Body of pancreas (tissue), 4 donors: Measurements from ENCODE around the gene SERTM2. TPM values are rescaled to one million over a fixed set of nuclear protein-coding genes. Genes with fewer than 3 reads are reported as not detected.

Experiments
- ATAC-seq: fragments of 150-250 bp; one replicate; pipeline ENCODE4 v1.9.1; 2016
- DNase-seq, 4 donors: peaks; one replicate each; pipeline ENCODE4 v3.0.0-alpha.2; 2019
- H3K27ac ChIP-seq, 4 donors: fragments of 200-600 bp; sonication (generic); 1 replicate in 3 of 4; 2 replicates in 1 of 4; pipeline versions ENCODE4 v1.5.1 to v1.6.1; 2016 to 2019; ENCODE audit warnings: mild to moderate bottlenecking in 1 of 4, mixed read lengths in 1 of 4, moderate library complexity in 1 of 4
- H3K27me3 ChIP-seq, 2 donors: fragments of 200-600 bp; sonication (generic); one replicate each; pipeline ENCODE4 v1.6.0; 2016; ENCODE audit warnings: mild to moderate bottlenecking in 1 of 2
- H3K36me3 ChIP-seq, 2 donors: fragments of 200-600 bp; sonication (generic); replicated peaks in 1 of 2; 2 replicates each; pipeline ENCODE4 v1.5.1; 2016; ENCODE audit warnings: low read depth in 2 of 2; ENCODE audit not compliant: insufficient read depth in 1 of 2
- H3K4me1 ChIP-seq: fragments of 200-600 bp; sonication (generic); one replicate; pipeline ENCODE4 v1.6.0; 2016
- H3K4me3 ChIP-seq, 2 donors: fragments of 200-600 bp; sonication (generic); 1 replicate in 1 of 2; 2 replicates in 1 of 2; pipeline ENCODE4 v1.5.1; 2016 to 2019
- H3K9me3 ChIP-seq, 3 donors: fragments of 200-600 bp; sonication (generic); 1 replicate in 2 of 3; 2 replicates in 1 of 3; pipeline ENCODE4 v1.5.1; 2016
- POLR2A ChIP-seq, 3 donors: fragments of 450-650 bp; IDR thresholded peaks; one replicate each; pipeline ENCODE4 v1.6.1; 2016; ENCODE audit warnings: antibody characterized with exemption in 3 of 3, mild to moderate bottlenecking in 2 of 3
- WGBS, 2 donors: methylation state at CpG; one replicate each; pipeline ENCODE4 v1.1.5; 2017; 5-methylcytosine and 5-hydroxymethylcytosine counted together
- intact Hi-C: fragments of 100-400 bp; cut with DNase I; formaldehyde crosslinking; loops from one replicate; pipeline ENCODE4 v1.15.1; 2023
- total RNA-seq, 2 donors: library from RNA; depleted of rRNA; stranded (reverse); fragments of >200 nt; gene quantifications; one replicate each; pipeline ENCODE4 v1.1.0, GENCODE V29; 2016
- TF ChIP-seq, protein P1 (sequence below), 7 experiments: fragments of 450-650 bp in 4 of 7; fragments of 200-600 bp in 3 of 7; sonication (generic) in 3 of 7; IDR thresholded peaks; one replicate each; pipeline ENCODE4 v1.5.1; 2016 to 2019; ENCODE audit warnings: antibody characterized with exemption in 7 of 7

The SERTM2 gene
- total RNA-seq, 2 donors from 2014 or later: not detected

DNA sequence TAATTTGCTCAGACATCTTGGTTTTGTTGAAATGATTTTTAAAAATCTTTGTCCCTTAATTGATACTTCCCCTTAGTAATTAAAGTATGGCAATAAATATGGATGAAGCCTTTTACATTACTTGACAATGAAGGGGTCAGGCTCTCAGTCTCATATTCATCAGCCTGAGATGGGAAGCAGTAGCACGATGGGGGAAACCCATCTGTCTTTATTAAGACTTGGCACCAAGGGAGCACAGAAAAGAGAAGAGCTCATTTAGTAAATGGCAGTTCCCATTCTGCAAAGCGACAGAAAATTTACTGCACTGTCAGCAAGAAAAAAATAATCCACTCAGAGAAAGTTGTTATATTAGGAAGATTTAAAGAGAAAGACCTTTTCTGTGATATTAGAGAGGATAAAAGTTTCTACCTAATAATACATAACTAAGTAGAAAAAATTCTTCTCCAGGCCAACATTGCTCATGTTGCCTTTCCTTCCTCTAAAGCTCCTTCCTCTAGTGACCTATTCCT lies 7.9 kb upstream of the SERTM2 start:
- TF ChIP-seq, protein P1, sequence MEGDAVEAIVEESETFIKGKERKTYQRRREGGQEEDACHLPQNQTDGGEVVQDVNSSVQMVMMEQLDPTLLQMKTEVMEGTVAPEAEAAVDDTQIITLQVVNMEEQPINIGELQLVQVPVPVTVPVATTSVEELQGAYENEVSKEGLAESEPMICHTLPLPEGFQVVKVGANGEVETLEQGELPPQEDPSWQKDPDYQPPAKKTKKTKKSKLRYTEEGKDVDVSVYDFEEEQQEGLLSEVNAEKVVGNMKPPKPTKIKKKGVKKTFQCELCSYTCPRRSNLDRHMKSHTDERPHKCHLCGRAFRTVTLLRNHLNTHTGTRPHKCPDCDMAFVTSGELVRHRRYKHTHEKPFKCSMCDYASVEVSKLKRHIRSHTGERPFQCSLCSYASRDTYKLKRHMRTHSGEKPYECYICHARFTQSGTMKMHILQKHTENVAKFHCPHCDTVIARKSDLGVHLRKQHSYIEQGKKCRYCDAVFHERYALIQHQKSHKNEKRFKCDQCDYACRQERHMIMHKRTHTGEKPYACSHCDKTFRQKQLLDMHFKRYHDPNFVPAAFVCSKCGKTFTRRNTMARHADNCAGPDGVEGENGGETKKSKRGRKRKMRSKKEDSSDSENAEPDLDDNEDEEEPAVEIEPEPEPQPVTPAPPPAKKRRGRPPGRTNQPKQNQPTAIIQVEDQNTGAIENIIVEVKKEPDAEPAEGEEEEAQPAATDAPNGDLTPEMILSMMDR (IDR thresholded peaks at IDR 0.05): no peak
- TF ChIP-seq POLR2A (IDR thresholded peaks at IDR 0.05): no peak
- DNase-seq (no peak), ATAC-seq (no peak)
- Histone ChIP-seq H3K9me3 (no peaks in the 10 kb centered on the region), H3K27ac (no peak overlapping the region), H3K36me3 (no peaks in the 10 kb centered on the region), H3K4me1 (no peaks in the 10 kb centered on the region), H3K4me3 (no peak overlapping the region), H3K27me3 (no peaks in the 10 kb centered on the region)
- intact Hi-C loops: no loop called here
- WGBS, 2 donors: 36 to 57% methylated on average over 2 of the region's 2 CpGs

DNA sequence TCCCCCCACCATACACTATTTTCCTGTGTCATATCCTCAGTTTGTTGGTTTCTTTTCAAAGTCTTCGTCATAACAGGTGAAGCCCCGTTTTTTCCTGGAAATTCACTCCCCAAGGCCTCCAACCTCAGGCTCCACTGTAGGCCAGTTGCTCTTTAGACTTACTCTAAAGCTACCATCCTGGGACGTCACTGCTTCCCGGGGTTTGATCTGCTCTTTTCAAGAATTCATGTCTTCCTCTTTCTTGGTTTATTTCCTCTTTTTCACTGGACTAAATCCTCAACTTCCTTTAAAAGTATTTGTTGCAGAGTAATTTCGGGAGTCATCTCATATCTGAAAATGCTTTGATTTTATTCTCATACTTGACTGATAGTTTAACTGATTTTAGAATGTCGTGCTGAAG lies 6.5 kb upstream of the SERTM2 start:
- 57 to 72% methylated on average over 6 of the region's 6 CpGs for WGBS, 2 donors
- no peak for ATAC-seq
- H3K4me3 ChIP-seq: no peak overlapping the region
- DNase-seq: no peak
- H3K36me3 ChIP-seq: no peaks in the 10 kb centered on the region
- no peaks in the 10 kb centered on the region for H3K9me3 ChIP-seq
- intact Hi-C loops: no loop called here
- H3K4me1 ChIP-seq: no peaks in the 10 kb centered on the region
- no peaks in the 10 kb centered on the region for H3K27me3 ChIP-seq
- no peak for TF ChIP-seq POLR2A (IDR thresholded peaks at IDR 0.05)
- TF ChIP-seq, protein P1 (IDR thresholded peaks at IDR 0.05): no peak
- H3K27ac ChIP-seq: no peak overlapping the region

DNA sequence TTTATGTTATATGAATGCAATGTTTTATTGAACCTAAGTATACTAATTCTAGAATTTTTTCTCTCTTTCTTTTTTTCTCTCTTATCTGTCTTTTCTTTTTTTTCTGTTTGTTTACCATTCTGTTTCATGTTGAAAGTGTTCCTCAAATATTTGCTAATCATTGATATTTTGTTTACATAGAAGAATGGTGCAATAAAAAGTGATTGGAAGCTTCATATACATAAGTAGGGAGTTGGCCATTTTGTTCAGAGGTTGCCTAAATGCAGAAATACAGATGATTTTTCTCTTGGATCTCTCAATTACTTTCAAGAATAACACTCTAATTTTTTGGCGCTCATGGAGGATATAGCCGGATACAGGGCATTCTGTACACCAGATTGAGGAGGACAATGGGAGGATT lies 5.7 kb upstream of the SERTM2 start:
- intact Hi-C loops: no loop called here
- DNase-seq: no peak

DNA sequence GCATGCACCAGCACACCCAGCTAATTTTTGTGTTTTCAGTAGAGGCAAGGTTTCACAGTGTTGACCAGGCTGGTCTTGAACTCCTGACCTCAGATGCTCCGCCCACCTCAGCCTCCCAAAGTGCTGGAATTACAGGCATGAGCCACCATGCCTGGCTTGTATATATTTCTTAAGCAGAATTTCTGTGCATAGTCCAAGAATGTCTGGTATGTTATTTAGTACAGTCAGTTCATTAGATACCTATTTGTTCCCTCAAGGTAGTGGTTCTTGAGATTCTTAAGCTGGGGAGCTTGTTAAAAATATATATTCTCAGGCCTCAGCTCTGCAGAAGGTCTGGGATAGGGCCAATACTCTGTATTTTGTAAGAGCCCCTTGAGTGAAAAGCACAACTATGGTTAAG lies 4.6 kb upstream of the SERTM2 start:
- no peak for ATAC-seq
- intact Hi-C loops: no loop called here
- no peaks in the 10 kb centered on the region for H3K4me1 ChIP-seq
- no peak overlapping the region for H3K27ac ChIP-seq
- no peaks in the 10 kb centered on the region for H3K36me3 ChIP-seq
- WGBS, 2 donors: 83 to 91% methylated on average over 1 of the region's 1 CpG
- H3K4me3 ChIP-seq: no peak overlapping the region
- DNase-seq: no peak
- no peaks in the 10 kb centered on the region for H3K27me3 ChIP-seq
- H3K9me3 ChIP-seq: no peaks in the 10 kb centered on the region
- TF ChIP-seq, protein P1 (IDR thresholded peaks at IDR 0.05): no peak
- no peak for TF ChIP-seq POLR2A (IDR thresholded peaks at IDR 0.05)

More for the DNA sequence above, 5.7 kb upstream of the SERTM2 start:
- no peak for TF ChIP-seq POLR2A (IDR thresholded peaks at IDR 0.05)
- TF ChIP-seq, protein P1 (IDR thresholded peaks at IDR 0.05): no peak
- no peaks in the 10 kb centered on the region for H3K9me3 ChIP-seq
- WGBS, 2 donors: 88% methylated on average over 2 of the region's 2 CpGs
- ATAC-seq: no peak
- no peaks in the 10 kb centered on the region for H3K27me3 ChIP-seq
- H3K4me1 ChIP-seq: no peaks in the 10 kb centered on the region
- H3K4me3 ChIP-seq: no peak overlapping the region
- no peaks in the 10 kb centered on the region for H3K36me3 ChIP-seq
- no peak overlapping the region for H3K27ac ChIP-seq

DNA sequence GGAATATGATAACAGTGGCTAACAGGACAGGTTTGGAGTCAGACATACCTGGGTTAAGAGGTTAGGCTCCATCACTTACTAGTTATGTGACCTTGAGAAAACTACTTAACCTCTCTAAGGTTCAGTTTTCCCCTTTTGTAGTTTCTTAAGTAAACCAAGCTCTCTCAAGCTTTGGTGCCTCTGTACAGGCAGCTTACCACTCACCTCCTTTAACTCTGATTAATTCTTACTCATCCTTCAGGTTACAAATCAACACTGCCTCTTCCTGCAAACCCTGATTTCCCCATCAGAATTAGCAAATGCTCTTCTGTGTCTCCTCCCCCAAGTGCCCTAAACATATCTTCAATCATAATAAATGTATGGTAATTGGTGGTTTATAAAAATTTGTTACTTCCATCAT lies 3.5 kb upstream of the SERTM2 start:
- H3K27ac ChIP-seq: no peak overlapping the region
- TF ChIP-seq POLR2A (IDR thresholded peaks at IDR 0.05): no peak
- TF ChIP-seq, protein P1 (IDR thresholded peaks at IDR 0.05): no peak
- H3K27me3 ChIP-seq: no peaks in the 10 kb centered on the region
- ATAC-seq (no peak), DNase-seq (no peak)
- H3K4me3 ChIP-seq: no peak overlapping the region
- intact Hi-C loops: no loop called here
- no peaks in the 10 kb centered on the region for H3K9me3 ChIP-seq
- H3K36me3 ChIP-seq: no peaks in the 10 kb centered on the region
- H3K4me1 ChIP-seq: no peaks in the 10 kb centered on the region
